HepG2 (cell line): ENCODE data around the gene ZSCAN26. TPM values are rescaled to one million over a fixed set of nuclear protein-coding genes. Genes with fewer than 3 reads are reported as not detected.

Experiments used
- ATAC-seq: fragments of 200-7000 bp; cut with Tn5 transposase; 3 replicates; pipeline ENCODE4 v1.9.1; 2020; ENCODE audit warnings: mild to moderate bottlenecking, moderate library complexity
- BruUV-seq: library from RNA; stranded (reverse); fragments of 400-500 nt; replicated peaks from 2 replicates; lab custom pipeline; 2021; lab: Mats Ljungman, UMichigan
- CTCF ChIA-PET: fragments of 300-600 bp; formaldehyde crosslinking; extraction: SDS; loops from one replicate; lab custom pipeline; 2021; ENCODE audit warnings: low total read pairs, inconsistent platforms, low intra/inter-chr PET ratio; lab: Yijun Ruan, JAX
- POLR2A ChIA-PET: fragments of 350-600 bp; sonication (Branson Sonifier 250); formaldehyde crosslinking; loops from one replicate; lab custom pipeline; 2020; ENCODE audit warnings: antibody characterized with exemption, inconsistent platforms; lab: Yijun Ruan, JAX
- DNase-seq: peaks from one replicate; pipeline ENCODE4 v3.0.0-alpha.2; 2015; ENCODE audit warnings: low spot score
- FAIRE-seq: peaks from 3 replicates; lab custom pipeline; 2011; peaks lifted over from hg19 to GRCh38; lab: Jason Lieb, UNC
- H2AFZ ChIP-seq: one replicate; pipeline ENCODE4 v1.6.1; 2011; ENCODE audit warnings: low read length, inconsistent platforms
- H3K27ac ChIP-seq: fragments of 300-600 bp; 3 replicates; pipeline ENCODE4 v1.8.0; 2011; ENCODE audit warnings: mixed run types, mild to moderate bottlenecking, mixed read lengths, low read length, inconsistent platforms; ENCODE audit not compliant: insufficient read depth; ENCODE audit errors: extremely low read length
- H3K27me3 ChIP-seq, 2 experiments: fragments of 200-600 bp in 1 of 2; 2 replicates in 1 of 2; 3 replicates in 1 of 2; pipeline versions ENCODE4 v1.6.0 to v1.8.0; 2011; ENCODE audit warnings: low read length in 2 of 2, mild to moderate bottlenecking in 2 of 2, moderate library complexity in 2 of 2, inconsistent platforms in 1 of 2; ENCODE audit not compliant: insufficient read depth in 2 of 2, control insufficient read depth in 1 of 2
- H3K36me3 ChIP-seq, 2 experiments: fragments of 200-600 bp in 1 of 2; replicated peaks in 1 of 2; 2 replicates in 1 of 2; 3 replicates in 1 of 2; pipeline versions ENCODE4 v1.5.1 to v1.8.0; 2011; ENCODE audit warnings: low read length in 2 of 2, inconsistent platforms in 1 of 2; ENCODE audit not compliant: insufficient read depth in 2 of 2, control insufficient read depth in 1 of 2
- H3K4me1 ChIP-seq: 2 replicates; pipeline ENCODE4 v1.5.1; 2012; ENCODE audit warnings: low read length, inconsistent platforms; ENCODE audit not compliant: insufficient read depth
- H3K4me2 ChIP-seq: 2 replicates; pipeline ENCODE4 v1.6.0; 2011; ENCODE audit warnings: low read depth, low read length, inconsistent platforms
- H3K4me3 ChIP-seq, 3 experiments: fragments of 200-600 bp in 1 of 3; sonication (generic), shearing (Covaris generic) in 1 of 3; replicated peaks in 1 of 3; 2 replicates each; pipeline ENCODE4 v1.5.1; 2011 to 2016; ENCODE audit warnings: low read length in 3 of 3, inconsistent platforms in 2 of 3, low read depth in 2 of 3, mild to moderate bottlenecking in 2 of 3, control low read depth in 1 of 3, mixed read lengths in 1 of 3; ENCODE audit not compliant: insufficient read depth in 1 of 3
- H3K79me2 ChIP-seq: one replicate; pipeline ENCODE4 v1.6.1; 2011; ENCODE audit warnings: low read length, inconsistent platforms; ENCODE audit not compliant: insufficient read depth
- H3K9ac ChIP-seq: 2 replicates; pipeline ENCODE4 v1.6.0; 2011; ENCODE audit warnings: mild to moderate bottlenecking, low read depth, low read length, inconsistent platforms; ENCODE audit not compliant: insufficient read depth
- H3K9me3 ChIP-seq: 2 replicates; pipeline ENCODE4 v1.5.1; 2012; ENCODE audit warnings: mild to moderate bottlenecking, low read length
- H4K20me1 ChIP-seq: 2 replicates; pipeline ENCODE4 v1.6.0; 2011; ENCODE audit warnings: inconsistent platforms, mild to moderate bottlenecking, low read length, moderate library complexity; ENCODE audit not compliant: insufficient read depth
- DPF2 ChIP-seq: sonication (generic); formaldehyde crosslinking; IDR thresholded peaks from 2 replicates; pipeline ENCODE4 v1.4.0; 2020; ENCODE audit warnings: mild to moderate bottlenecking, low read depth, missing genetic modification reagents, borderline replicate concordance
- HNF4G ChIP-seq, 2 experiments: sonication (generic) in 1 of 2; formaldehyde crosslinking in 1 of 2; IDR thresholded peaks; 2 replicates each; pipeline versions ENCODE4 v1.4.0 to v1.6.1; 2011 to 2020; ENCODE audit warnings: borderline replicate concordance in 2 of 2, low read depth in 2 of 2, mild to moderate bottlenecking in 2 of 2, low read length in 1 of 2, missing genetic modification reagents in 1 of 2, moderate library complexity in 1 of 2
- MAFF ChIP-seq: IDR thresholded peaks from 2 replicates; pipeline ENCODE4 v1.6.1; 2011; ENCODE audit warnings: low read depth, low read length, improper control_type of control experiment
- MAFK ChIP-seq, 2 experiments: IDR thresholded peaks in 1 of 2; conservative IDR thresholded peaks in 1 of 2; 2 replicates each; pipeline ENCODE4 v1.6.1; 2011; ENCODE audit warnings: improper control_type of control experiment in 2 of 2, low read length in 2 of 2
- NFIC ChIP-seq: IDR thresholded peaks from 2 replicates; pipeline ENCODE4 v1.6.1; 2012; ENCODE audit warnings: mild to moderate bottlenecking, low read length, inconsistent platforms
- NR2F6 ChIP-seq, 2 experiments: IDR thresholded peaks; 2 replicates each; pipeline ENCODE4 v1.6.1; 2016; ENCODE audit warnings: antibody characterized with exemption in 1 of 2, mild to moderate bottlenecking in 1 of 2
- SSRP1 ChIP-seq: IDR thresholded peaks from 2 replicates; pipeline ENCODE4 v1.6.1; 2016; ENCODE audit warnings: control low read depth
- XBP1 ChIP-seq: sonication (generic); formaldehyde crosslinking; IDR thresholded peaks from 2 replicates; pipeline ENCODE4 v1.5.0; 2020; ENCODE audit warnings: missing genetic modification reagents
- ZNF225 ChIP-seq: sonication (generic); formaldehyde crosslinking; IDR thresholded peaks from 2 replicates; pipeline ENCODE4 v1.4.0; 2020; ENCODE audit warnings: mild to moderate bottlenecking, missing genetic modification reagents
- ZNF570 ChIP-seq: sonication (generic); formaldehyde crosslinking; IDR thresholded peaks from 2 replicates; pipeline ENCODE4 v1.4.0; 2020; ENCODE audit warnings: mild to moderate bottlenecking, missing genetic modification reagents, borderline replicate concordance
- ZNF773 ChIP-seq: sonication (generic); formaldehyde crosslinking; IDR thresholded peaks from 2 replicates; pipeline ENCODE4 v1.4.0; 2020; ENCODE audit warnings: missing genetic modification reagents, borderline replicate concordance
- ZSCAN25 ChIP-seq: sonication (generic); formaldehyde crosslinking; IDR thresholded peaks from 2 replicates; pipeline ENCODE4 v1.8.0; 2022; ENCODE audit warnings: mild to moderate bottlenecking, missing genetic modification reagents
- ZZZ3 ChIP-seq: sonication (generic); formaldehyde crosslinking; IDR thresholded peaks from 2 replicates; pipeline ENCODE4 v1.4.0; 2020; ENCODE audit warnings: missing genetic modification reagents, mild to moderate bottlenecking, borderline replicate concordance
- WGBS: methylation state at CpG from one replicate; pipeline ENCODE4 v1.1.6; 2017; ENCODE audit warnings: low lambda C conversion rate; 5-methylcytosine and 5-hydroxymethylcytosine counted together
- in situ Hi-C: cut with HindIII; loops from 2 replicates; pipeline ENCODE4 v1.10.0; 2017; ENCODE audit warnings: low pct_unique_long_range_greater_than_20kb; ENCODE audit not compliant: extremely low pct_ligation_motif_present
- intact Hi-C: fragments of 100-400 bp; cut with micrococcal nuclease; formaldehyde crosslinking; loops from one replicate; pipeline ENCODE4 v1.10.0; 2022; ENCODE audit not compliant: unreplicated experiment
- polyA plus RNA-seq, 8 experiments: library from polyadenylated mRNA; depleted of rRNA in 3 of 8; stranded (reverse) in 7 of 8; unstranded in 1 of 8; fragments of >200 nt; fragmentation: Illumina TruSeq in 4 of 8; extraction: Trizol in 4 of 8; gene quantifications; 2 replicates each; pipeline versions ENCODE4 v1.2.1 to v1.2.3, GENCODE V29; 2011 to 2016; ENCODE audit warnings: low read depth in 4 of 8, missing spikeins in 1 of 8, mixed read lengths in 1 of 8; ENCODE audit not compliant: insufficient read depth in 1 of 8
- total RNA-seq, 5 experiments: library from RNA; depleted of rRNA; stranded (reverse); fragments of >200 nt; fragmentation: Illumina TruSeq; extraction: Trizol; gene quantifications; 2 replicates each; pipeline ENCODE4 v1.2.3, GENCODE V29; 2016; ENCODE audit warnings: low read depth in 1 of 5

The ZSCAN26 gene
- total and polyA plus RNA-seq, 2 of the 13 experiments (the other 11 are each of a cell fraction or from before 2014, with no cell fraction given), result 12.0 to 15.6 TPM

DNA sequence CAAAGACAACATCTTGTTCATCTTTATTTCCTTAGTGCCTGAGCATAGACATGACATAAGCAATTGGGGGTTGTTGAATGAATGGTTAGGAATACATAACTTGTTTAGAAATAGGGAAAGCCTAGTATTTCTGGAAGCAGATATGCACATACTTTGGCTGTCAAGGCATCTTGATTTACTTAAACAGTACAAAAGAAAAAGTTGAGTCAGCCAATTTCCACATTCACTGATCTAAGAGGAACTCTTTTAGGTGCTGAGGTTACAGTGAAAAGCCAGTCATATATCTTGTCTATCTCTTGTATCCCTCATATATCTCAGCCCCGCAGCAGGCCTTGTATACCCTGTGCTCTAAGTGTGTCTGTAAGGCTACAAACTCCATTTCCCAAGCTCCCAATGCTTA lies 26.5 kb upstream of the ZSCAN26 start:
- FAIRE-seq, result no peak
- no TSS peak for BruUV-seq
- WGBS, result 97% methylated on average over 1 of the region's 1 CpG

DNA sequence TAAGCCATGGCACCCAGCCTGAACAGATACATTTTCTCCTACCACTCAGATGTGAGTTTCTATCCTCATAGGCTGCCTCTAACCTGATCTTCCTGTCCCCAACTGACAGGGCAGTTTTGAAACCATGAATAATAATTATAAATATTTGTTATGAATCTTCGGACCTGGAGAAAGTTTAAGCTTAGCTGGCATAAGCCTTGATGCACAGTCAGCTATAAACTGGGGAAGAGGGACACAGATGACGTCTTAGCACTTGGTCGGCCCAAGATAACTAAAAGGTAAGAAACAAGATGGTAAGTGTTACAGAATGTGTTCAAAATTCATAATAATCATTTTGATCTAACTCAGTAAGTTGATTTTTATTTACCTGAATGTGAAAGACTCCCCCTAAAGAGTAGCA lies 23.0 kb upstream of the ZSCAN26 start:
- POLR2A ChIA-PET, result no interaction called here
- H3K4me2 ChIP-seq, result no peak overlapping the region
- no peak for DNase-seq
- CTCF ChIA-PET, result no interaction called here
- no peak for FAIRE-seq
- peaks cover 12 to 37% of the 10 kb centered on the region in 2 experiments for H3K36me3 ChIP-seq
- BruUV-seq, result no TSS peak
- no peak overlapping the region for H2AFZ ChIP-seq
- WGBS, result 100% methylated on average over 3 of the region's 3 CpGs
- no peak for ATAC-seq
- no peaks in the 10 kb centered on the region for H3K27me3 ChIP-seq
- intact Hi-C loops, result no loop called here
- no peaks in the 10 kb centered on the region for H3K79me2 ChIP-seq
- in situ Hi-C loops, result no loop called here
- H3K27ac ChIP-seq, result no peak overlapping the region
- no peaks in the 10 kb centered on the region for H4K20me1 ChIP-seq
- TF ChIP-seq SSRP1 (no peak), ZNF225 (CRISPR knock-in tag) (no peak), HNF4G (IDR thresholded peaks at IDR 0.05; ENCODE audit: borderline replicate concordance, low read depth, low read length) (no peak), HNF4G (CRISPR knock-in tag; IDR thresholded peaks at IDR 0.05; ENCODE audit: borderline replicate concordance, low read depth) (no peak), MAFF (peak; percentile 63), NFIC (no peak), DPF2 (CRISPR knock-in tag) (no peak), MAFK (conservative IDR thresholded peaks at IDR 0.05 in 1 of 2, IDR thresholded peaks at IDR 0.05 in 1 of 2; ENCODE audit: low read length in 2 of 2) (peak; percentile 16 to 64; a peak in 2 of 4 replicates), ZNF570 (CRISPR knock-in tag) (no peak), NR2F6 (IDR thresholded peaks at IDR 0.05) (no peak), NR2F6 (CRISPR knock-in tag; IDR thresholded peaks at IDR 0.05) (no peak), ZZZ3 (CRISPR knock-in tag) (no peak), XBP1 (CRISPR knock-in tag) (no peak)
- H3K4me3 ChIP-seq, result no peak overlapping the region
- no peaks in the 10 kb centered on the region for H3K9me3 ChIP-seq
- no peak overlapping the region for H3K9ac ChIP-seq
- H3K4me1 ChIP-seq, result no peaks in the 10 kb centered on the region

More for the DNA sequence above, 26.5 kb upstream of the ZSCAN26 start:
- CTCF ChIA-PET, result no interaction called here
- H3K36me3 ChIP-seq, result peaks cover 4 to 10% of the 10 kb centered on the region in 2 experiments; a peak in 4 of 5 replicates
- in situ Hi-C loops, result no loop called here
- no peak for DNase-seq
- POLR2A ChIA-PET, result no interaction called here
- no peak overlapping the region for H3K4me3 ChIP-seq
- no peaks in the 10 kb centered on the region for H3K27me3 ChIP-seq
- peak; percentile 52 for TF ChIP-seq MAFF
- no peak for TF ChIP-seq ZSCAN25
- peak; percentile 31 to 71; a peak in 2 of 4 replicates for TF ChIP-seq MAFK (conservative IDR thresholded peaks at IDR 0.05 in 1 of 2, IDR thresholded peaks at IDR 0.05 in 1 of 2; ENCODE audit: low read length in 2 of 2)
- no peak for TF ChIP-seq ZNF773 (CRISPR knock-in tag)
- intact Hi-C loops, result no loop called here
- H3K9me3 ChIP-seq, result no peaks in the 10 kb centered on the region
- H3K9ac ChIP-seq, result no peak overlapping the region
- H4K20me1 ChIP-seq, result no peaks in the 10 kb centered on the region
- H3K27ac ChIP-seq, result no peak overlapping the region
- no peak overlapping the region for H2AFZ ChIP-seq
- no peaks in the 10 kb centered on the region for H3K4me1 ChIP-seq
- no peak overlapping the region for H3K4me2 ChIP-seq
- no peaks in the 10 kb centered on the region for H3K79me2 ChIP-seq
- no peak for ATAC-seq
